ENCODE data around the gene FAM161A.

DNA sequence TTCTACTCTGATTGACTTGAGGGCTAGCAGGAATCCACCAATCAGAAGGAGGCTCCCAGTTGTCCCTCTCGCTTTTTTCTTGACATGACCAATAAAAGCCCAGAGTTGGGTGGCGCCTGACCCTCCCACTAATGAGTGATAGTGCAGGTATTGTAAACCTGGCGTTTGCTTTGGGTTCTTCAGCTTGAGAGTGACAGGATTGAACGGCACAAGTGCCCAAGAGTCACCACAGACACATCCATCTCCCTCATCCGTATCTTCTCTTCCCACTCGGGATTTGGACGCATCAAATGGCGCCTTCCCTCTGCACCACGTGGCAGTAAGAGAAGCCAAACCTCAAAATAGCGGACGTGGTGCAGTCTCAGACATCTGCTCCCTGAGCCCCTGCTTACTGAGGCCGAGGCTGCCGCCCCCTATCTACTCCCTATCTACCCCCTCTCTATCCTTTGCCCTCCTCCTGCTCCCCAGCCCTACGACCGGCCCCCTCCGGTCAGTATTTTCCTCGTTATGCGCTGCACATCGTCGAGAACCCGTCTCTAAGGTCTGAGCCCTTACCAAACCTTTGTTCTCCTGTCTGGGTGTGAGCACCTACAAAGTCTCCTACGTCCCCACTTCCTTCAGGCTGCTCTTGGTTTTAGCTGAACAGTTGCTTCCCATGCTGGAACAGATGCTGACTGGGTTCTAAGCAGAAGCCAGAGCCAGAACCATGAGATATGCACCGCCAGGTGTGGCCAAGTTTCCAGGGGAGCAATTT lies 881 bp upstream of the FAM161A start:
- TF ChIP-seq EZH2 (IDR thresholded peaks at IDR 0.05) (no peak), EZH2phosphoT487 (IDR thresholded peaks at IDR 0.05; ENCODE audit: borderline replicate concordance) (no peak), POLR2A (IDR thresholded peaks at IDR 0.05; ENCODE audit: borderline replicate concordance, extremely low read depth, insufficient read depth, insufficient read length) (peak; percentile 21), POLR2AphosphoS5 (IDR thresholded peaks at IDR 0.05; ENCODE audit: low read depth, low read length) (no peak; the same call in none of the 2 replicates), CBX3 (IDR thresholded peaks at IDR 0.05; ENCODE audit: low read depth) (no peak)
- TF ChIP-seq, protein P1, sequence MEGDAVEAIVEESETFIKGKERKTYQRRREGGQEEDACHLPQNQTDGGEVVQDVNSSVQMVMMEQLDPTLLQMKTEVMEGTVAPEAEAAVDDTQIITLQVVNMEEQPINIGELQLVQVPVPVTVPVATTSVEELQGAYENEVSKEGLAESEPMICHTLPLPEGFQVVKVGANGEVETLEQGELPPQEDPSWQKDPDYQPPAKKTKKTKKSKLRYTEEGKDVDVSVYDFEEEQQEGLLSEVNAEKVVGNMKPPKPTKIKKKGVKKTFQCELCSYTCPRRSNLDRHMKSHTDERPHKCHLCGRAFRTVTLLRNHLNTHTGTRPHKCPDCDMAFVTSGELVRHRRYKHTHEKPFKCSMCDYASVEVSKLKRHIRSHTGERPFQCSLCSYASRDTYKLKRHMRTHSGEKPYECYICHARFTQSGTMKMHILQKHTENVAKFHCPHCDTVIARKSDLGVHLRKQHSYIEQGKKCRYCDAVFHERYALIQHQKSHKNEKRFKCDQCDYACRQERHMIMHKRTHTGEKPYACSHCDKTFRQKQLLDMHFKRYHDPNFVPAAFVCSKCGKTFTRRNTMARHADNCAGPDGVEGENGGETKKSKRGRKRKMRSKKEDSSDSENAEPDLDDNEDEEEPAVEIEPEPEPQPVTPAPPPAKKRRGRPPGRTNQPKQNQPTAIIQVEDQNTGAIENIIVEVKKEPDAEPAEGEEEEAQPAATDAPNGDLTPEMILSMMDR (IDR thresholded peaks at IDR 0.05 in 2 of 3, conservative IDR thresholded peaks at IDR 0.05 in 1 of 3; ENCODE audit: borderline replicate concordance in 1 of 3, insufficient read depth in 1 of 3, low read depth in 2 of 3, low read length in 2 of 3) = no peak
